Stimulated activated CD8-positive, alpha-beta memory T cell treated with anti-CD3 and anti-CD28 coated beads, Interleukin-4, amount 100 ng/mL, for 48 hours (primary cell): ENCODE results near the gene ZNF800.

Experiments used
- DNase-seq: peaks from one replicate; pipeline ENCODE4 v3.0.0-alpha.2; 2020

Gene ZNF800

DNA sequence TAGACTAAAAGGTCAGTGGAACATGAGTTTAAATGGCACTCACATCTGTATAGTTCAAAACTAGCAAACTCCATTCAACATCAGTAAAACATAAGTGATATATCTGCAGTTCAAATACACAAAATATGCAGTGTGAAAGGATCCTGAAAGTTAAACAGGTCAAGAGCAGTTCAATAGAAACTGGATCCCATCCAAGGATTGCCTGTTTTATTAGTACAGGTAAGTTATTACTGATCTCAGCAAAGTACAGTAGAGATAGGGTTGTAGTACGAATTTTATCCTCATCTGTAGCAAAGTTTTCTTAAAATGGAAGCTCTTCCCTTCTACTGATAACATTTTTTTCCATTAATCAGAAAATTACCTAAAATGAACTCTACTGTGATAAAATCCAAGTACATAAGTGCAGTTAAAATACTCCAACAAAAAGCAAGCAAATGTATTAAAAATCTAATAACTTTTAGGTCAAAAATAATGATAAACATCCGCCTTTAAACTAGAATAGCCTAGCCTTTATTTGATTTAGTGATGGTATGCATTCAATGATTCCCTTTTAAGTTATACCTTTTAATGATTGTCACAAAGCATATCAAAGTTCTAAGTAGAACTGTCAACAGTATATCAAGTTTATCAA is 2.2 kb downstream of the ZNF800 start:
- no peak for DNase-seq

DNA sequence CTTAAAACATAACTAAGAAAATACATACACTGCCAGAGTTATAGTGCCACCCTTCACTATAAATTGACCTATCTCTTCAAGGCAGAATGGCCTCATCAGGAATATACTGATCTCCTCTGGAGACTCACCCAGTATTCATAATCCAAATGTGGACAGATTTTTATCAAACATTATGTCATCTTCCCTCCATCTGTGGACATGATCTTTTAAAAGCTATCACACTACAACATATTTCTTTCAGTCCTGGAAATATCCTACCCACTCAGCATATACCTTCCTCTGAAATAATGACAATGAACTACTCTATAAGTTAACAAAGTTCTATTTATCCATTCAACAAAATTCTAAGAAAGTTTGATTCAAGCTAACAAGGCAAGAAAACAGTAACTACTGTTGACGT is 3.2 kb downstream of the ZNF800 start:
- no peak for DNase-seq

DNA sequence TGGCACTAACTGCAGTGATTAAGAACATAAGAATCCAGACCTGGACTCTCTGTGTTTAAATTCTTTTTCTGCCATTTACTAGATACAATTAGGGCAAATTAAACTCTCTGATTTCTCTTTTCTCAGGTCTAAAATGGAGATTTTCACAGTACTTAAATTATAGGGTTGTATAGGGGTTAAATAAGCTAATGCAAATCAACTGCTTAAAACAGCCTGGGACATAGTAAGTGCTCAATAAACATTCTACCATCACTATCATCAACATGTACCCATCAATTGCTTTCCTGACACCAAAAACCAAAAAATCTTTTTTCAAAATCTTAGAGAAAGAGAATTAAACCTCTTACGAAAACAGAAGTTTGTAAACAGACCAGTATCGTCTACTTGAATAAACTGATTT is 4.5 kb downstream of the ZNF800 start:
- no peak for DNase-seq

DNA sequence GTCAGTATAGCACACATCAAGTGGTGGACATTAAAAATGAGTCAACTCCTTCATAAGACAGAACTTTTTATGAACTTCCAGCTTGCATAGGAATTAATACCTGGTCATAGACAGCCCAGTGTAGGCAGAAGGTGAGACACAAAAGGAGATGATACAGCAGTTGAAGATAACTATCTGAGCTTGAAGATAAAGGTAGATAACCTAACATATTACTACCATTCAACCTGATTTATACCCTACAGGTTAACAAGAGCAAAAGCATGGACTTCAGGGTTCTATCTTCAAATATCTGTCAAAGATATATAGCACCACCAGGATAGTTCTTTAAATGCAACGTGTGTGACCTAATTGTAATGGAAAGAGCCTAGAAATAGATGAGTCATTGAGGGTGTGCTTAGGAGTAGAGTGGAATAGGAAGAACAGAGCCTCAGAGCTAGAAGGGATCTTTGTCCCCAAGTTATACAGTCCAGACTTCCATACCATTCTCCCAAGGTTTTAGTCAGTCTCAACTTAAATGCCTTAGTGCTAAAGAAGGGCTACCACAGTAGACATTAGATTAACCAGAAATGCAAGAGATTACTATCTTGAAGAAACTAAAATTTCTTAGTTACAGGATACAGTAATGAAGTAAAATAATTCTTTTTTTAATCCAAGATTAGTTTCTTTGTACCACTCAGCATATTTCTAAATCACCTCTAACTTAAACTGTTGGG is 9.2 kb downstream of the ZNF800 start:
- DNase-seq, result no peak

DNA sequence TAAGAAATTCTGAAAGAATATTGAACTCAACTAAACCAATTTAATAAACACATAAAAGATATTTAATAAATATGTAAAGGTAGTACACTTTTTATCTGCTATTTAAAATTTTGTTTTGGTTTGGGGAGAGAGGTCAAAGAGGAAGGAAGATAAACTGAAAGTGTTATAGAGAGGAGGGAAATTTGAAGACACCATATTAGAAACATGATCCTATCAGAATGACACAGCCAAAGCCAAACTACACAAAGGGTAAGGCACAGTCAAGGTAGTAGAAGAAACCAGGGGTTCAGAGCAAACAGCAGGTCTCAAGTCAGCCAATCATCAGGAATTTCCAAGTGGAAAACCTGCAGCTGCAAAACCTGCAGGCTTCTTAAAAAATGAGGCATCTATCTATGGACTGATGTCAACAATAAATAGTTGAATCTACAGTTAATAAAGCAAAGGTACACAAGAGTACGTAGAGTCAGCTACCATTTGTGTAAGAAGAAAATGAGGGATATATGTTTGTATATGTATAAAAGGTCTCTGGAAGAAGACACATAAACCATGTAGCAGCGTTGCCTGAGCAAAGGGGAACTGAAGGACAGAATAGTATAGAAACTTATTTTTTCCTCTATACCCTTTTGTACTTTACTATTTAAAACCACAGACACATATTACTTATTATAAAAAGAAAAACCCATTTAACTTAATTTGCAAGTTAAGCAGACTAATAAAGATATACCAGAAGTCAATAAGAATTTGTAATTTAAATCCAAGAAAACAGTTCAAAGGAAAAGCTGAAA is 10.0 kb downstream of the ZNF800 start:
- no peak for DNase-seq

DNA sequence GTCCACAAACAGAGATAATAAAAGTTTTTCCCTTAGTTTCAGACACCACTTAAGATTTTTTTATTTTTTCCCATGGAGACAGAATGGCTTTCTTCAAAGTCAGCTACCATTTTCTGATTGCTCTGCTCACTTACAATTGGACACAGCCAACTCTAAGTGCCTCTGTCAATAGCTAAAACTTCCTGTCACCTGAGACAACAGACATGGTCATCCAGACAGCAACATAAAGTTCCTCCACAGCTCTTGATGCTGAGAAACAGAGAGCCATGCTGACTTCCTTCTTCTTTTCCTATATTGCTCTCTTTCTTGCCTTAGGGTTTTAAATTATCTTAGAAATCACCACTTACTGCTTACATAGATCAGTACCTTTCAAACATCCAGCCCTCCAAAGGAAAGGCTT is 12.0 kb downstream of the ZNF800 start:
- no peak for DNase-seq

DNA sequence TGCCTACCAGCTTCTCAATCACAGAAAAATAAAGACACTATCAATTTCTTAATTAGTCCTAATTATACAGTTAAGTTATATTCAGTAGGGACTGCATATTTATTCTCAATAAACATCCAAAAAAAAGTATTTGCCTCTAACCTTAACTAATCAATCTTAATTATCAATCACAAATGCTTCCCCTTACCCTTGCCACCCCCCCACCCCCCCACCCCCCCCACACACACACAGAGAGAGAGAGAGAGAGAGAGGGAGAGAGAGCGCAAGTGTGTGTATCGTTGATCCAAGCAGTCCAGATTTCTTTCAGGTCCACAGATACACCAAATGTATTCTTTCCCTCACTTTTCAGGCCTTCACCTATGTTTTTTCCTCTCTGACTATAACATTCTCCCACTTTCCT is 12.9 kb downstream of the ZNF800 start:
- DNase-seq, result no peak

DNA sequence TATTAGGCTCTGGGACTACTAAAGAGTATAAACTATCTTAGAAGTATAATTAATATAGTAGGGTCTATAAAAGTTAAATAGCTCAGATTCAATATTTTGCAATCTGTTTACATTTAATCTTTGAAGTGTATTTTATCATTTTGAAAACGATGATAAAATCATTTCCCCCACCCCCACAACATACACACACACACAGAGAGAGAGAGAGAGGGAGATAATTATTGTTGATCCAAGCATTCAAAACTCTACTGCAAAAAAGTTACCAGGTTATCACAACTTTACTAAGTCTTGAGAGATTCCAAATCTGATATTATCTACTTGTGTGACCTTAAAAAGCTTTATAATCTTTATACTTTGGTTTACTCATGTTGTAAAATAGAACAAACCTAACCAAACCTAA is 14.0 kb downstream of the ZNF800 start:
- DNase-seq, result no peak

DNA sequence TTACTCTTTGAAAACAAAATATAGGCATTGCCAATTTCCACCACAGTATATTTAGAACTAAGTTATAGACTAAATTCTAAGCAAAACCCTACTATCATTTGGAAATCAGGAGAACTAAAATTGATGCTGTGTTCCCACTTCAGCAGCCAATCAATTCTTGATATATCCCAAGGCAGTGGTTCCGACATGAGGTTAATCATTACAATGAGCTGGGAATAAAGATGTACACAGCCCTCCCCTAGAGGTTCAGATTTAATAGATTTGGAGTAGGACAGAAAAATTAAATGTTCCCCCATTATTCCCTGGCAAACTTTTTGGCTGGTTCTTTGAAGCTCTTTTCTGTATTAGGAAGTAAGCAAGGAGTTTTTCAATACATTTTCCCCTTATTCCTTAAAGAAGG is 15.1 kb downstream of the ZNF800 start:
- no peak for DNase-seq

DNA sequence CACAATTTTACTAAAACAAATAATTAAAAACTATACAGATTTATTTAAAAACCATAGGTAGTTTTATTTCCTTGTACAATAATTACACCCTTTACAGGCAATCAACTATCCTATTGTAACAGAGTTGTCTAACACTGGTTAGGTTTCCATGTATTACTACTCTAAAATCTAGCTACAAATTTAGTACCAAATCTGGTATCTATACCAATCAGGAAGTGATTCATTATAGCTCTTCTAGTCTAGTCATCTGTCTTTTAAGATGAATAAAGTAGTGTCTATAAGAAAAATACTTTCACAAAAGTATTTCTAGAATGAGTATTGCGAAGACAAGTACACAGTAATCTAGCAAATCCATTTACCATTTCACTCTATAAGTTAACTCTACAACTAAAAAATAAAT is 16.9 kb downstream of the ZNF800 start:
- no peak for DNase-seq

DNA sequence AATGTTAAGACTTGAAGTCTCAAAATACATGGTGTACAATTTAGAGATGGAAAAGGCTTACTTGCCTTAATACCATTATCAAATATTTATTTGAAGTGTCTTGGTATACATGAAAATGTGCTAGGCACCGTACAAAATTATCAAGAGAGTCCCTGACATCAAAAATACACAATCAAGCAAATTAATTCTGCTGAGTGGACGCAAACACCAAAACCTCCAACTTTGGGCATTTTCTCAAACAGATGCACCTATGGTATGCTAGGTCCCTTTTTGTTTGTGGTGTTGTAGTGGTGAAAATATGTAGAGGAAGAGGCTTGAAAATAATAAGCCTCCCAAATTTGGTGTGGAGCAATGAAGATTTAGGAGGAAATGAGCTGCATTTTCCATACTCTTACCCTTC is 24.8 kb downstream of the ZNF800 start:
- no peak for DNase-seq

DNA sequence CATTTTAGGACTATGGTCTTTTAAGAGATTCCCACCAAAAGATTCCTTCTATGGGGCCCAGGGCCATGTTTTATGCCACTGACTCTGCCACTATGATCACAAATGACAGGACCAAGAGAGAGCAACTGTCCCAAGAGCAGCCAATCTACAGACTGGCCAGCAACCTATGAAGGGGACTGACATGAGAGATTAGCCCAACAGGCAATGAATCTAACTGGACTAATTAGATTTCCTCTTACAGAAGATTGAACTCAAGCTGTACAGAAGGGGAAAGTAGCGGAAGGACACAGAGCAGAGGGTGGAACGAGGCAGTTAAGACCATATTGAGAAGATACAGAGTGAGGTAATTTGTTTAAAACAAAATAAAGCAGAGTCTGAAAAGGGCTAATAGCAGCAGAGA is 25.8 kb downstream of the ZNF800 start:
- no peak for DNase-seq

DNA sequence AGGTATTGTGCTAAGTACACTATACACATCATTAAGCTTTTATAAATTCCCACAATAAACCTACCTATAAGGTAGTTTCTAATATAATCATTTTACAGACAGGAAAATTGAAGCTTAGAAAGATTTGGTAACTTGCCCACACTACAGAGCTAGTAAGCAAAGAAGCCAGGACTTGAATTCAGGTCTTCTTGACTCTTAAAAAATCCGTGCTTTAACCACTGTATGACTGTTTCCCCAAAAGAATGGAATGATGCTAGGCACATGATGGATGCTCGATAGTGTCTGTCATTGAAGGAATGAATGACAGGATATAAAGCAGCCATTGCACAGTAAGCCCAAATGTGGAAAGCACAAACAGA is 26.6 kb downstream of the ZNF800 start:
- no peak for DNase-seq

DNA sequence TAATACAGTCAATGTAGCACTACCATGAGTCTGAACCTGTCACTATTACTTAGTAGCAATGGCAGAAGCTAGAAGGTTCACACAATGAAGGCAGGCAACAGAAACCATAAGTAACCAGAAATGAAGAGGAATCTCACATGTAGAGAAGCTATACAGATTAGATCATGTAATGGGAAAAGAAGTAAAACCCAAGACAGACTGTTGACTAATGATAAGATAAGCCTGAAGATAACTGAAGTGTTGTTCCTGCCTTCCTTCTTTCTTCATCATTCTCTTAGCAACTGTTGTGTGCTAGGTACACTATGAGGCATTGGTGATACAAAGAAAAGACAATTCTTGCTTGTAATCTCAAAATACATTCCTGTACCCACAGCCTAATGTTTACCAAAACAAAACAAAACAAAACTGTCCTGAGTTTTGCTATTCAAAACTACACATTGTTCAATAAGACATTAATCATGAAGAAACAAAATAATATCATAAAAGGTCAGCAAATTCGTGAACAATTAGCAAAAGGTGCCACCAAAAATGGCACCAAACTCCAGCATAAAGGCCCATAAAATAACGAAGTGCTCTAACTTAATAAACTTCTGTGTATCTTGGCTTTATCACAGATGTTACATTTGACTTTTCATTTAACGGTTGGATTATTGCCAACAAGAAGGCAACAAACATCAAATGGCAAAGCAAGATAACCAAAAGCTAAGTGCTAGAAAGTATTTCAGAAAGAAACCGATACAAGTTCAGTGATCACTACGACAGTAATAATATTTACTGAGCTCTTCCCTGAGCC is 27.1 kb downstream of the ZNF800 start:
- DNase-seq, result no peak

DNA sequence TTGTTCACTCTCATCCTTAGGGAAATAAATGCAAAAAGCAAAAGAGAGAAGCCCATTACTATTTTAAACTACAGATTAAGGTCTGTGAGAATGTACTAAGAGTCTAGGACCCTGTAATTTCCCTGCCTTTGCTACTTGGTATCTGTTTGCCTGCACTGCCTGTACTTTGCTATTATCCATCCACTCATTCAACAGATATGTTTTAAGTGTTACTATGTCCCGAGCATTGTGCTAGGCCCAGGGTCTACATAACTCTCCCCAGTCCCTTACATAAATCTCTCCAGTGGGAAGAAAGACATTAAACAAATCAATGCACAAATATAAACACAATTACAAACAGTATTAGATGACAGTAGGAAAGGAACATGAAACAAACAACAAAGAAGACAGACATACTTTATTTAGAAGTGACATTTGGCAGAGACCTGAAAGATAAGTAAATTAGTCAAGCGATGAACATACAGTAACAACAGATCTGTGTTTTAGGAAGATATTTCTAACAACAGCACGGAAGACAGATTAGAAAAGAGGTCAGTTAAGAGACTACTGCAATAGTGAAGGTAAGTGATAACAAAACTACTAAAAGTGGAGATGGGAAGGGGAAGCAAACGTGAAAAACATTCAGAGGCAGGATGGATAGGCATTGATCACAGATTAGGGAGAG is 30.0 kb downstream of the ZNF800 start:
- no peak for DNase-seq

DNA sequence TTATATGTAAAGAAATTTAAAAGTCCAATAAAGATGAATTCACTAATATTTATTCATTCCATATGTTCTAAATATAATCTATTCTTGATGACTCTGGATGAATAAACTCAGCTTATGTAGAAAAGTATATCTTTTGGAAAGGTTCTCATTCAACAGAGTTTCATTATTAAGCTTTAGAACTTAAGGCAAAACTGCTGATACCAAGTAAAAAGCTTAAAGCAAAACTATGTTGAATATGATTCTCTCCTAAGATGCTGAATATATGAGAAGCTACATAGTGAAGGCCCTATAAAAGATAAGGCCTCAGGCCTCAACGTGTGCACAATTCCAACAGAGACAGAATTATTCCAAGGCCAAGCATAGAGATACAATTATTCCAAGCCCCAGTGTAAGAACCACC is 30.8 kb downstream of the ZNF800 start:
- no peak for DNase-seq

DNA sequence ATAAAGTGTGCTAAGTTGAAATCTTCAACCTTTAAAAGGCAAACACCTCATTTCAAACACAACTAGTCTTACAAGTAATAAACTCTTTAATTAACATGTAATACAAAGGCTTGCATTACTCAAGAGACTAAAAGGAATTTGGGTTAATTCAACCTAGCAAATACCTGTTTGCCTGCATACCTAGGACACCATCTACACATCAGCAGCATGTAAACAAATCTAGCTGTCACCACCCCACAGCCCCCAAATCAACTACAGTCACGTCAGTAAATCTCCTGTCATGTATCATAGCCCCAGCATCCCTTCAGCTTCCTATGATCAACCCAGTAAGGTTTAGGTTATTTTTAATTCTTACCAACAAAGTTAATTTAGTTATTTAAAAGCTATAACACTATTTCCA is 33.5 kb downstream of the ZNF800 start:
- DNase-seq, result no peak

DNA sequence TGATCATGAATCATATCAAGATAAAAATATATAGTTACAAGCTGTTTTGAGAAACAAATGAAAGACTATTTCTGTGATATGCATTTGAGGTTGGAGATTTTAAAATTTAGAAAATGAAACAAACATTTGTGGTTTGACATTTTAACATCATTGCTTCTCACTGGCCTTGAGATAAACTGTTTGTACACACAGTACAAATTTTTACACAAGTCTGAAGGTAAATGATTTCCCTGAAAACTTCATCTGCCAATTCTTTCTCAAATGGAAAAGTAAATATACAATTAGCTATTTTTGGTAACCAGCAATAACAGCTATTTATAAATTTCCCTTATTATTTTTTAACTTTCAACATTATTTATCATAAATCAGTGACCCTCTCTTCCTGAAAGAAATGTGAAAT is 38.6 kb downstream of the ZNF800 start:
- DNase-seq, result no peak

DNA sequence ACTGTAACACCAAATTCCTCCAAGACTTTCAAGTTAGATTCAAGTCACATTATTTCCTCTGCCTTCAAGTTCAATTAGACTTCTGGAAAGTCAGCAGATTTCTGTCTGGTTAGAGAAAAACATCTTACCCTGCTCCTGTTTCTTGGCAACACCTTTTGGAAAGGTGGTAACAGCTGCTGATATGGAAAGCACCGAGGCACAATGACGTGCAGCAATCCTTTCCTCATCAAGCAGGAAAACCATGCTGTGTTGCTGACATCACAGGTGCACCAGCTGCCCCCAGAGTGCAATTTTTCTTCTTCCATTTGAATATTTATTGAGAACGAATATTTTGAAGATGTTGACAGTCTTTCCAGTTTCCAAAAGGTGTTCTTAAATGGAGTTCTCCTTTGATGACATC is 41.9 kb downstream of the ZNF800 start:
- no peak for DNase-seq

DNA sequence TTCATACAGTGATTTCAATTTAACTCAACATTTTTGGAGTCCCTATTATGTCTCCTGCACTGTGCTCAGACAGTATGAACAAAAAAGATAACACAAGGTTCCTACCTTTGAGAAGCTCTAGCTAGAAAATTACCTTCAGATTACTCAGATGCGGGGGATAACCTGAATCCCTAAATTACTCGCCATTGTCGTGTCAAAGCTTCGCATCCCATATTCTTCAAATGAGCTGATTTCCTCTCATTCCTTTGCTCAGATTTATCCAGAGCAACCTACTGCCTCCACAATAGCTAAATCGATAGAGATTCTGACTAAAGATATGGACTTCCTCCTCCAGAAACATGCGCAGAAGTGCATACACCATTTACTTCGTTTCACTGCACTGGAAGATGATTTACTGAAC is 42.6 kb downstream of the ZNF800 start:
- no peak for DNase-seq

DNA sequence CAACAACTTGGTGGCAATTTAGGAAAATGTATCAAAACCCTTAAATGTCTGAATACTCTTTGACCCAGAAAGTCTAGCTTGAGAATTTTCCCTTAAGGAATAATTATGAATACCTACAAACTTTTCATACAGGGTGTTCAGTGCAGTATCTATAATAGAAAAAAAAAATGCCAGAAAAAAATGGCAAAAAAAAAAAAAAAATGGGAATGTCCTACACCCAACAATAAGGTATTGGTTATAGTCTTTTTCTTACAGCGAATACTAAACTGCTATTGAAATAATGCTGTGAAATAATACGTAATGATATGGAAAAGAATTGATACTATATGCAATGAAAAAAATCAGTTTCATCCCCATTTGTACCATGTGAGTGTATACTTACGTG is 44.3 kb downstream of the ZNF800 start:
- DNase-seq, result no peak

DNA sequence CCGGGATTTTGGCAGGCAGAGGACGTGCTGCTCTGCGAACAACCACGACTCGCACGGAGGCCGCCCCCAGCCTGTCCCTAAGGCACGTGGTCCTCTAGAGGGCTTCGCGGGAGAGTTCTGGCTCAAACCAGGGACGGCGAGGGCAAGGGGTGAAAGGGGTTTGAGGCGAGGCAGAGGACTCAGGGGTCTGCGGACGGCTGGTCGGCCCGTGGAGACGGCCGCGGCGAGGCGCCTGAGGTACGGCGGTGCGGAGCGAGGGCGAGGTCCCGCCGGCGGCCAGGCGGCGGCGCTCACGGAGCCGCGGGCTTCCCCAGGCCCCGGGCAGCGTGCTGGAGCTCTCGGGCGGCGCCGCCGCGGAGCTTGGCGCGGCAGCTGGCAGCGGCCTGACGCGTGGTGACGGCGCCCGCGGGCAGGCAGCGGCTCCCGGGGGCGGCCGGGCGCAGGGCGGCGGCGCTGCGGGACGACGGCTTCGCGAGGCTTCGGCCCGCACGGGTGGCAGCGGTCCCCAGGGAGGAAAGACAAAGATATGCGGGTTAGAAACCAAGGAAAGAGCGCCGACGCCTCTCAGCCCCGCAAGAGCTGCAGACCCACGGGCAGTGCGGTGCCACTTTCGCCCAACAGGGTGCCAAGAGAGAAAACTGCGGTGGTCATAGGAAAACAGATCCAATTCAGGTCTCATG is 44.8 kb downstream of the ZNF800 start:
- DNase-seq, result peak; percentile 76
